A673 (cell line): ENCODE measurements around the gene BACE2.

ENCODE experiments used
- EZH2 ChIP-seq: fragments of 200-600 bp; sonication (generic); IDR thresholded peaks from 2 replicates; pipeline ENCODE4 v1.6.1; 2017; ENCODE audit warnings: borderline replicate concordance, low read depth, mild to moderate bottlenecking, mixed read lengths, antibody characterized with exemption, low read length; ENCODE audit not compliant: poor library complexity, severe bottlenecking
- TF ChIP-seq, protein P1 (sequence below): fragments of 300-800, 200-600 bp; sonication (generic); conservative IDR thresholded peaks from 2 replicates; pipeline ENCODE4 v1.5.1; 2017; ENCODE audit warnings: low read depth, mild to moderate bottlenecking, antibody characterized with exemption, low read length, moderate library complexity, mixed read lengths

DNA sequence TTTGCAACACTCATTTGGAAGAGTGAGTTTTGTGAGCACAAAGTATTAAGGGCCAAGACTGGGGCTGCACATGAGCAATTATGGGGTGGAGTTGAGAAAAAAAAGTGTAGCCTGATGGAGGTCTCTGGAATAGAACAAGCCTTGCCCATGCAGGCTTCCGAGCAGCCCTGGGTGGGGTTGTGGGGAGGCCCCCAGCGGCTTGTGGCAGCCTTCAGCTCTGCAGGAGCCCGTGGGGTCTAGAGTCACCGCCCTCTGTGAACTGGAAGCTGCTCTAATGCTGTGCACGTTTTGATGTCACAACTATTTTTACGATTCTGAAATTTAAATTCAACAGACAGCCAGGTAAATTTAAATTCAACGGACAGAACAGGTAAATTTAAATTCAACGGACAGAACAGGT, 58.9 kb downstream of the BACE2 start:
- TF ChIP-seq, protein P1, sequence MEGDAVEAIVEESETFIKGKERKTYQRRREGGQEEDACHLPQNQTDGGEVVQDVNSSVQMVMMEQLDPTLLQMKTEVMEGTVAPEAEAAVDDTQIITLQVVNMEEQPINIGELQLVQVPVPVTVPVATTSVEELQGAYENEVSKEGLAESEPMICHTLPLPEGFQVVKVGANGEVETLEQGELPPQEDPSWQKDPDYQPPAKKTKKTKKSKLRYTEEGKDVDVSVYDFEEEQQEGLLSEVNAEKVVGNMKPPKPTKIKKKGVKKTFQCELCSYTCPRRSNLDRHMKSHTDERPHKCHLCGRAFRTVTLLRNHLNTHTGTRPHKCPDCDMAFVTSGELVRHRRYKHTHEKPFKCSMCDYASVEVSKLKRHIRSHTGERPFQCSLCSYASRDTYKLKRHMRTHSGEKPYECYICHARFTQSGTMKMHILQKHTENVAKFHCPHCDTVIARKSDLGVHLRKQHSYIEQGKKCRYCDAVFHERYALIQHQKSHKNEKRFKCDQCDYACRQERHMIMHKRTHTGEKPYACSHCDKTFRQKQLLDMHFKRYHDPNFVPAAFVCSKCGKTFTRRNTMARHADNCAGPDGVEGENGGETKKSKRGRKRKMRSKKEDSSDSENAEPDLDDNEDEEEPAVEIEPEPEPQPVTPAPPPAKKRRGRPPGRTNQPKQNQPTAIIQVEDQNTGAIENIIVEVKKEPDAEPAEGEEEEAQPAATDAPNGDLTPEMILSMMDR = no peak
- no peak for TF ChIP-seq EZH2
